Melanocyte of skin (primary cell): ENCODE results near the gene SPIB. TPM values are rescaled to one million over a fixed set of nuclear protein-coding genes. Genes with fewer than 3 reads are reported as not detected.

Source experiments
- total RNA-seq, 2 donors: library from RNA; depleted of rRNA; stranded (reverse); fragments of >200 nt; gene quantifications; 2 replicates each; pipeline ENCODE4 v1.2.3, GENCODE V29; 2012

SPIB gene
- not detected for total RNA-seq

DNA sequence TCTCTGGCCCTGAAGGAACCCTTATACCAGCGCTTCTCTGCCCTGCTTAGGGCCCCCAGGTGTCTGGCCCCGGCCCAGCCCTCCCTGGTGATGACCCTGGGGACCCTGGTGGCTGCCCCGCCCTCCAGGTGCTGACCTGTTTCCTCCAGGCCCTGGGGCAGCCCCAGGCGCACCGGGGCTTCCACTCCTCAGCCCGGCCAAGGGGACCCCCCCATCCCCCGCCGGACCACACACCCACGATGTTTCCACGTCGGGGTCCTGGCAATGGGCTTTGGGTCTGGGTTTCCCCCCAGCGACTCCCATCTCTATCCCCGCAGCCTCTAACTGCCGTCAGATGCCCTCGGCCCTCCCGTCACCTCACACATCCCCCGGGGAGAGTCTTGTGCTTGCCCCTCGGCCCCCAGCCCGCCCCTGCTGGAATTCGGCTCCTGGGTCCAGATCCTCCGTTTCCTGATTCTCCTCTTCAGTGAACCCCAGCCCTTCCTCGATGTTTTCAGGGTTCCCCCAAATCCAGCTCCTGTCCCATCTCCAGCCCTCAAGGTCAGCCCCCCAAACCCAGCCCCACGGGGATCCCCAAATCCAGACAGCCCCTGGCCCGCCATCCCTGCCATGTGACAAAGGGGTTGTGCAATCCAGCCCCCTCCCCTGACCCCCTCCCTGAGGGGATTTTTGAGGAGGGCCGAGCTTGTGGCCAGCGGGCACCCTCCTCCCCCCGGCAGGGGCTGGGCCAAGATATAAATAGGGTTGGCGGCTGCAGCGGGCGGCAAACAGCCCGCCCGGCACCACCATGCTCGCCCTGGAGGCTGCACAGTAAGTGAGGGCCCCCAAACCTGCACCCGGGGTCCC, at the start of gene SPIB:
SPIB (plus strand) TSS at position 763 of the 846 bp plus-strand sequence; CDS start at position 788, 25 bp downstream.

DNA sequence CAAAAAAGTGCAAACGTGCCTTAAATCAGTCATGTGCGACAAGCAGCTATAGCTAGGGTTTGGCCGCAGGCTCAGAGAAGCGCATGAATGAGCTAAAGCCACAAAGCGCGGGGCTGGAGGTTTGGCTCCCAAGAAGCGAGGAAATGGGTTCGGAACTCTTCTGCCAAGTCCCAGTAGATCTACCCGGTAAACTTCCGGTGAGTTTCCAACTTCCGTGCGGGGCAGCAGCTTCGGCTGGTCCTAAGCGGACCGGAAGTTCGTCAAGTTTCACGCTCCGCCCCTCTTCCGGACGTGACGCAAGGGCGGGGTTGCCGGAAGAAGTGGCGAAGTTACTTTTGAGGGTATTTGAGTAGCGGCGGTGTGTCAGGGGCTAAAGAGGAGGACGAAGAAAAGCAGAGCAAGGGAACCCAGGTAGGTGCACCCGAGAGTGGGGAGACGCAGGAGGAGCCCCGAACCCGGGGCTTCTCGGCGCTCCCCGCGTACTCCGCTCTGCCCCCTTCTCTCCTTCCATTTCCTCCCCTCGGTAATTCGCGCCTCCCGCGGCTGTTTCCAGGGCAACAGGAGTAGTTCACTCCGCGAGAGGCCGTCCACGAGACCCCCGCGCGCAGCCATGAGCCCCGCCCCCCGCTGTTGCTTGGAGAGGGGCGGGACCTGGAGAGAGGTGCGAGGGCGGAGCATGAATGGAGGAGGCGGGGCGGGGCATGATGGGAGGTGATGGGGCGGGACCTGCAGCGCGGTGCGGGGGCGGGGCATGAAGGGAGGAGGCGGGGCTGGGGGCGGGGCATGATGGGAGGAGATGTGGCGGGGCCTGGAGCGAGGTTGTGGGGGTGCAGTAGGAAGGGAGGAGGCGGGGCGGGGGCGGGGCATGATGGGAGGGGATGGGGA, 42.3 kb upstream of the SPIB start, which contains the start of gene NR1H2:
NR1H2 (plus strand) TSS at position 292 of the 885 bp plus-strand sequence. CDS start 1,149 bp downstream, outside the sequence.

DNA sequence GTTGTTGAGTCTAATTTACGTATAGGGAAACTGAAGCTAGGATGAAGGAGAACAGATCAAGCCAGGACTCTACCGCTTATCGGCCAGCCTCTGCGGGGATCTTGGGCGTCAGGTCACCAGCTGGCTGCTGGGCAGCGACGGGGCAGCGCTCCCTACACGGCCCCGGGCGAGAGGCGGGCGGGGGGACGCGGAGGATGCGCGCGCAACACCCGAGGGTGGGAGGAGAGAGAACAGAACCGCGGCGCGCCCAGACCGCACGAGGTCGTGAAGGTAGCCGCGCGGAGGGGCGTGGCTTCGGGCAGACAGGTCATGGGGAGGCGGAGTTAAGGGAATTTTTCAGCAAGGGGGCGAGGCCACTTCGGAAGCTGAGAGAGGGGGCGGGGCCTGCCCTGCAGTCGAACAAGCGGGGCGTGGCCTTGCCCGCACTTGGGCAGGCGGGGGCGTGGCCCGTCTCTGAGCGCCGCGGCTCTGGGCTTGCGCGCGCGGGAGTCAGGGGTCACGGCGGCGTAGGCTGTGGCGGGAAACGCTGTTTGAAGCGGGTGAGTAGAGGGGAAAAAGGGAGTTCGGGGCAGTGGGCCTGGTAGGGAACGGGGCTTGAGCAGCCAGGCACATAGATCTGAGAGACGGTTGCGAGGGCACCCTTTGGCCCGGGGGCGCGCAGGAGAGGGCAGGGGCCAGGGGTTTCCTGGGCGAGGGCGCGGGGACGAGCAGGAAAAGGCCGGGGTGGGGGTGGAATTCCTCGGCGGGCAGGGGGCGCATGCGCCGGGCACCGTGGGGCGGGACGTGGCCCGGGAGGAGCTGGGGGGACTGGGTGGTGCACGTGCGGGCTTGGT, 34.7 kb upstream of the SPIB start, which contains the start of gene POLD1:
POLD1 (plus strand) TSS at position 496 of the 833 bp plus-strand sequence. CDS start 14,505 bp downstream, outside the sequence.

DNA sequence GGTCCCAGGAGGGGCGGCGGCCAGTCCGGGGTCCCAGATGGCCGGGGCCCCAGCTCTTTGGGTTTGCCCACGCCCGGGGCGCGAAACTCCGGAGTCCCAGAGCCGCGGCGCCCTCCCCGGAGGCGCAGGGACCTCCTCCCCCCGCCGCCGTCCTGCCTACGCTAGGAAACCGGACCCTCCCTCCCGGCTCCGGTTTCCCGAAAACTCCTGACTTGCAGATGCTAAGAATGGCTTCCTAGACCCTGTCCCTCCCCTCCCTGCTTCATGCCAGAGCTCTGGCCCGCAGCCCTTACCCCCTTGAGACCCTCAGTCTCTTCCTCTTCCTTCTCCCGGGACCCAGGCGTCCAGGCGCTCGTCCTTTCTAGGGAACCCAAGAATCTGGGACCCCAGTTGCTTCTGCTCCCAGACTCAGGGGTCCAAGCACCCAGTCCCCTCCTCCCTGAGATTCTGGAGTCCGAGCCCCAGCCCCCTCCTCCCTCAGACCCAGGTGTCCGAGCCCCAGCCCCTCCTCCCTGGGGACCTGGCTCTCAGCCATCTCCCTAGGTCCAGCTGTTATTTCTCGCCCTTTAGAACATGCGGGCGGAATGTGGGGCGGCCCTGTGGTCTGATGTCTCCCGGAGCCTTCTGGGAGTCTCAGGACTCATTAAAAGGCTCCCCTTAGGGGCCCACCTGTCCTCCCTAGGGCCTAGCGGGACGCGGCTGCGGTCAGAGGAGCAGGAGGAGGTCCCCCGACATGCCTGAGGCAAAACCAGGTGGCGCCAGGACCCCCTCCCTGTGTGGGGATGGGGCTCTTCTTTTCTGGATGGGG, 13.7 kb downstream of the SPIB start, which contains the start of gene MYBPC2:
MYBPC2 (plus strand) TSS at position 672 of the 808 bp plus-strand sequence; CDS start at position 734, 62 bp downstream.

DNA sequence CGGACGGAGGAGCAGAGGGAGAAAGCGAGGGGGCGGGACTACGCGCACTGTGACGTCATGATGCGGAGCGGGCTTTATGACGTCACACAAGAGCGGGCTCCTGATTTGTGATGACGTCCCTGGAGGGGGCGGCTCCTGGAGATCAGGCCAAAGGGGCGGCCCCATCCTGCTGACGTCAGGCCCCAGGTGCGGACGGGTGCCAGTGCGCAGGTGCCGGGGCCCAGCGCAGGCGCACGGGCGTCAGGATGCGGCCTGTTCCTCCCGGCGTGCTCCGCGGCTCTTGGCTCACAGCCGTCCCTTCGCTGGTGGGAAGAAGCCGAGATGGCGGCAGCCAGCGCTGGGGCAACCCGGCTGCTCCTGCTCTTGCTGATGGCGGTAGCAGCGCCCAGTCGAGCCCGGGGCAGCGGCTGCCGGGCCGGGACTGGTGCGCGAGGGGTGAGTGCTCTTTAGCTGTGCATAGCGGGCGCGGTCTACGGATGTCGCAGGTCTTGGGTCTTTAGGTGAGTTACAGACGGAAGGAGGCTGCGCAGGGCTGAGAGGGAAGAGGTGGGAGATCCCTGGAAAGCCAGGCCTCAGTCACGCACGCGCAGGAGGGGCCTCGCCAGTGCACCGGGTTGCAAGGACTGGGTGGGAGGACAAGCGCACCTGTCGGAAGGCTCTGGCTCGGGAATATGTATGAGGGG, 57.6 kb downstream of the SPIB start, which contains the start of the genes EMC10 and GARIN5A:
EMC10 (plus strand) TSS at position 284 of the 683 bp plus-strand sequence; CDS start at position 322, 38 bp downstream.
GARIN5A (minus strand) TSS at position 625 of the 683 bp plus-strand sequence; CDS start at position 165, 460 bp downstream.

Other genes starting within 250 kb of the SPIB start
- gene MYH14, start 215.3 kb upstream of the SPIB start, total RNA-seq, result 1 to 10 TPM in 1 of 2 donors, under 1 TPM in 1; 1.00 to 5.5 TPM
- under 1 TPM; under 0.01 TPM for gene KCNC3, start 89.6 kb upstream of the SPIB start, total RNA-seq
- 1 to 10 TPM in 1 of 2 donors, not detected in 1; 1.4 TPM for gene NAPSA, start 53.3 kb upstream of the SPIB start, total RNA-seq
- 10 to 100 TPM; 67.1 to 88.9 TPM for gene NR1H2, start 42.5 kb upstream of the SPIB start, total RNA-seq
- 10 to 100 TPM; 30.3 to 73.3 TPM for gene POLD1, start 34.6 kb upstream of the SPIB start, total RNA-seq
- gene MYBPC2, start 14.0 kb downstream of the SPIB start, total RNA-seq, result not detected
- gene EMC10, start 57.6 kb downstream of the SPIB start, total RNA-seq, result 10 to 100 TPM; 44.3 to 55.7 TPM
- gene GARIN5A, start 57.9 kb downstream of the SPIB start, total RNA-seq, result not detected
- gene JOSD2, start 92.3 kb downstream of the SPIB start, total RNA-seq, result 10 to 100 TPM; 24.6 to 25.8 TPM
- gene ASPDH, start 95.0 kb downstream of the SPIB start, total RNA-seq, result not detected
- under 1 TPM in 1 of 2 donors, not detected in 1; under 0.01 TPM for gene LRRC4B, start 149.5 kb downstream of the SPIB start, total RNA-seq
- not detected for gene SYT3, start 220.9 kb downstream of the SPIB start, total RNA-seq
- gene C19orf81, start 230.5 kb downstream of the SPIB start, total RNA-seq, result not detected